ENCODE results near the gene GLTP. TPM values are rescaled to one million over a fixed set of nuclear protein-coding genes. Genes with fewer than 3 reads are reported as not detected.

Gene GLTP
- total and polyA plus RNA-seq, 2 of the 4 experiments (the other 2 are of a cell fraction): 34.4 to 58.4 TPM

DNA sequence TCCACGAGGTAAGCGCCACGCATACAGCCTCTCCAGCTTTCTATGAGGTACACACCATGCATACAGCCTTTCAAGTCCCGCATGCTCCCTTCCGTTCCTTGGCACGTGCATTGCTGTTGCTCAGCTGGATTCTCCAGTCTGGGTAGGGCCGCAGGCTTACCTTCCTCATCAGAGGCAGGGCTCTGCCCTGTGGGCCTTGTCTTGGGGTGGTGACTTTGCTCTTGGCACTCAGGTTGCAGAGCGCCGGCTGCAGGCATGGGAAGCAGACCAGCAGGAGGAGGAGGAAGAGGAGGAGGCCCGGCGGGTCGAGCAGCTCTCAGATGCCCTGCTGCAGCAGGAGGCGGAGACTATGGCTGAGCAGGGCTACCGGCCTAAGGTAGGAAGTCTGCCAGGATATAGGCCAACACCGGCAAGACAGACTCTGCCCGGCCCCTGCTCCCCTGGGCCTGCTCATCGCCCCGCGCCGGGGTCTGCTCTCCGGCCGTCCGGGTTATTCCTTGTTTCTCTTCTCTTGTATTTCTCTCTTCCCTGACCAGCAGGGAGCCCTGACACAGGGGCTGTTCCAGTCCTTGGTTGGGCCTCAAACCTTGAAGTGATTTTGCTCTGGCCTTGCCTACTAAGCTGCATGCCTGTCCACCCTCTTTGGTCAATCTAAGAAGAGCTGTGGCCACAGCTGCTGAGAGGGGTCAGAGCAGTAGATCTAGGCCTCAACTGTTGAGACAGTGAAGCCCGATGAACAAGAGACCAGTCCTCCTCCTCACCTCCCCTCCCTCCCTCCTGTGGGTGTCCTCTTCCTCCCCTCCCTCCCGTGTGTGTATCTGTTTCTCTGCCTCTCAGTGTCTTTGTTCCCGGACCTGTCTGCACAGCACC, 35.1 kb upstream of the GLTP start:
- peaks cover 52% of the 10 kb centered on the region for H3K36me3 ChIP-seq (ENCODE audit: control insufficient read depth, insufficient read depth, low read length)
- TF ChIP-seq SMC3 (IDR thresholded peaks at IDR 0.05; ENCODE audit: low read depth, low read length): no peak
- TF ChIP-seq CHD1 (IDR thresholded peaks at IDR 0.05; ENCODE audit: low read depth, low read length): no peak
- no peak for TF ChIP-seq NFE2L2 (IDR thresholded peaks at IDR 0.05; ENCODE audit: low read depth, low read length)
- no peak for TF ChIP-seq MAZ (IDR thresholded peaks at IDR 0.05; ENCODE audit: borderline replicate concordance, low read depth, low read length)
- no peak for TF ChIP-seq POLR2A (IDR thresholded peaks at IDR 0.05; ENCODE audit: low read depth, low read length)
- TF ChIP-seq, protein P1, sequence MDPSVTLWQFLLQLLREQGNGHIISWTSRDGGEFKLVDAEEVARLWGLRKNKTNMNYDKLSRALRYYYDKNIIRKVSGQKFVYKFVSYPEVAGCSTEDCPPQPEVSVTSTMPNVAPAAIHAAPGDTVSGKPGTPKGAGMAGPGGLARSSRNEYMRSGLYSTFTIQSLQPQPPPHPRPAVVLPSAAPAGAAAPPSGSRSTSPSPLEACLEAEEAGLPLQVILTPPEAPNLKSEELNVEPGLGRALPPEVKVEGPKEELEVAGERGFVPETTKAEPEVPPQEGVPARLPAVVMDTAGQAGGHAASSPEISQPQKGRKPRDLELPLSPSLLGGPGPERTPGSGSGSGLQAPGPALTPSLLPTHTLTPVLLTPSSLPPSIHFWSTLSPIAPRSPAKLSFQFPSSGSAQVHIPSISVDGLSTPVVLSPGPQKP (IDR thresholded peaks at IDR 0.05; ENCODE audit: borderline replicate concordance, low read depth, low read length): no peak
- TF ChIP-seq, protein P2, sequence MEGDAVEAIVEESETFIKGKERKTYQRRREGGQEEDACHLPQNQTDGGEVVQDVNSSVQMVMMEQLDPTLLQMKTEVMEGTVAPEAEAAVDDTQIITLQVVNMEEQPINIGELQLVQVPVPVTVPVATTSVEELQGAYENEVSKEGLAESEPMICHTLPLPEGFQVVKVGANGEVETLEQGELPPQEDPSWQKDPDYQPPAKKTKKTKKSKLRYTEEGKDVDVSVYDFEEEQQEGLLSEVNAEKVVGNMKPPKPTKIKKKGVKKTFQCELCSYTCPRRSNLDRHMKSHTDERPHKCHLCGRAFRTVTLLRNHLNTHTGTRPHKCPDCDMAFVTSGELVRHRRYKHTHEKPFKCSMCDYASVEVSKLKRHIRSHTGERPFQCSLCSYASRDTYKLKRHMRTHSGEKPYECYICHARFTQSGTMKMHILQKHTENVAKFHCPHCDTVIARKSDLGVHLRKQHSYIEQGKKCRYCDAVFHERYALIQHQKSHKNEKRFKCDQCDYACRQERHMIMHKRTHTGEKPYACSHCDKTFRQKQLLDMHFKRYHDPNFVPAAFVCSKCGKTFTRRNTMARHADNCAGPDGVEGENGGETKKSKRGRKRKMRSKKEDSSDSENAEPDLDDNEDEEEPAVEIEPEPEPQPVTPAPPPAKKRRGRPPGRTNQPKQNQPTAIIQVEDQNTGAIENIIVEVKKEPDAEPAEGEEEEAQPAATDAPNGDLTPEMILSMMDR (conservative IDR thresholded peaks at IDR 0.05; ENCODE audit: low read depth, low read length): no peak
- TF ChIP-seq FOS (IDR thresholded peaks at IDR 0.05; ENCODE audit: low read depth, low read length): no peak
- TF ChIP-seq, protein P3, sequence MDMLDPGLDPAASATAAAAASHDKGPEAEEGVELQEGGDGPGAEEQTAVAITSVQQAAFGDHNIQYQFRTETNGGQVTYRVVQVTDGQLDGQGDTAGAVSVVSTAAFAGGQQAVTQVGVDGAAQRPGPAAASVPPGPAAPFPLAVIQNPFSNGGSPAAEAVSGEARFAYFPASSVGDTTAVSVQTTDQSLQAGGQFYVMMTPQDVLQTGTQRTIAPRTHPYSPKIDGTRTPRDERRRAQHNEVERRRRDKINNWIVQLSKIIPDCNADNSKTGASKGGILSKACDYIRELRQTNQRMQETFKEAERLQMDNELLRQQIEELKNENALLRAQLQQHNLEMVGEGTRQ (IDR thresholded peaks at IDR 0.05; ENCODE audit: low read depth, low read length): no peak
- TF ChIP-seq RFX5 (IDR thresholded peaks at IDR 0.05; ENCODE audit: low read depth, low read length): no peak
- no peak for TF ChIP-seq MAFK (IDR thresholded peaks at IDR 0.05; ENCODE audit: low read depth, low read length)
- TF ChIP-seq CEBPB (IDR thresholded peaks at IDR 0.05; ENCODE audit: low read depth, low read length): no peak
- no peak for TF ChIP-seq RCOR1 (IDR thresholded peaks at IDR 0.05; ENCODE audit: insufficient replicate concordance, low read length)
- TF ChIP-seq MXI1 (IDR thresholded peaks at IDR 0.05; ENCODE audit: borderline replicate concordance, low read depth, low read length): no peak
- TF ChIP-seq BHLHE40 (IDR thresholded peaks at IDR 0.05; ENCODE audit: low read depth, low read length): no peak
- dilution Hi-C loops (cut with HindIII; ENCODE audit: low sequenced_read_pairs, unreplicated experiment): no loop called here

More for the DNA sequence above, 35.1 kb upstream of the GLTP start:
- Histone ChIP-seq H4K5ac (ENCODE audit: low read depth, low read length) (no peak overlapping the region), H2AFZ (replicated peaks; ENCODE audit: low read length, poor library complexity) (no peak overlapping the region), H2BK120ac (ENCODE audit: low read depth, low read length) (no peak overlapping the region), H3K9ac (ENCODE audit: low read depth, low read length) (no peak overlapping the region), H3K9me3 (ENCODE audit: control insufficient read depth, insufficient read depth, low read length) (no peaks in the 10 kb centered on the region), H2AK5ac (ENCODE audit: low read depth, low read length) (no peak overlapping the region), H2BK15ac (ENCODE audit: low read depth, low read length) (no peak overlapping the region), H2AK9ac (replicated peaks; ENCODE audit: low read depth, low read length, poor library complexity) (no peak overlapping the region), H3K56ac (ENCODE audit: extremely low read depth, insufficient read depth, low read length) (no peak overlapping the region), H2BK5ac (ENCODE audit: low read depth, low read length, poor library complexity, severe bottlenecking) (no peak overlapping the region), H3K23ac (ENCODE audit: low read depth, low read length) (no peak overlapping the region), H3K18ac (ENCODE audit: low read depth, low read length) (no peak overlapping the region), H3K14ac (replicated peaks; ENCODE audit: low read depth, low read length) (no peak overlapping the region), H2BK20ac (ENCODE audit: low read depth, low read length) (no peak overlapping the region), H4K8ac (ENCODE audit: low read depth in 2 of 2, low read length in 2 of 2) (no peak overlapping the region), H3K4ac (ENCODE audit: low read depth, low read length) (no peak overlapping the region), H3K27me3 (ENCODE audit: control insufficient read depth, insufficient read depth, low read length) (no peaks in the 10 kb centered on the region), H3K9me1 (ENCODE audit: insufficient read depth, low read length) (no peaks in the 10 kb centered on the region), H4K20me1 (ENCODE audit: insufficient read depth, low read length) (no peaks in the 10 kb centered on the region), H3K4me1 (ENCODE audit: control insufficient read depth, insufficient read depth, low read length) (no peaks in the 10 kb centered on the region), H4K91ac (ENCODE audit: insufficient read depth, low read depth, low read length) (no peak overlapping the region), H3K27ac (ENCODE audit: insufficient read depth, low read length) (no peak overlapping the region), H3K79me1 (ENCODE audit: low read depth in 1 of 2, low read length in 2 of 2) (0 out of 4 replicates have a peak, but pooled peaks cover 0 to 5% of the 10 kb centered on the region in 2 experiments), H3K4me3 (ENCODE audit: insufficient read depth, low read depth, low read length) (no peak overlapping the region), H3K4me2 (ENCODE audit: low read depth, low read length) (no peak overlapping the region)
- POLR2A ChIA-PET (ENCODE audit: unreplicated experiment): no interaction called here
- CTCF ChIA-PET: no interaction called here
- WGBS, 2 experiments (ENCODE audit: extremely low coverage in 2 of 2, insufficient read length in 1 of 2): 90% methylated on average over 15 of the region's 26 CpGs; no CpG with 5 or more reads in 1 of the 2 experiments
- DNase-seq (no peak), ATAC-seq (ENCODE audit: low read depth) (no peak)
- in situ Hi-C loops (cut with MboI; ENCODE audit: low sequenced_read_pairs): no loop called here
- no TSS peak for BruUV-seq (replicated peaks)
- intact Hi-C loops (cut with micrococcal nuclease): no loop called here
